ENCODE results near the gene CPA5.

Gene CPA5

GRCh38 chr7:130387628-130388403, 43.2 kb downstream of the CPA5 start:
- no peak overlapping the region for H3K27ac ChIP-seq
- H3K4me3 ChIP-seq = no peak overlapping the region

DNA sequence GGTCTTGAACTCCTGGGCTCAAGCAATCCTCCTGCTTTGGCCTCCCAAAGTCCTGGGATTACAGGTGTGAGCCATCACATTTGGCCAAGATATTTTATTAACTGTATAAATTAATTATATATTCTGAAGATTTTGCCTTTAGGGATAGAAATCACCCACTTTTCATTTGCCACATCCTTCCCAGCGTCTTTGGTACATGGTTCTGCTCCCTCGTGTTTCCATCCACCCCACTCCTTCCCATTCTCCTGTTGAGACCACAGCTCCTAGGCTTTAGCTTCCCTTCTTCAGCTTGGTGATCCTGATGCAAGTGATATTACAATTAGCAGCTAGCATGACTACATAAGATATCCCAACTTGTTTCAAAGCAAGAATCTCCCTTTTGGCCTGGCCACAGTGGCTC, 44.1 kb downstream of the CPA5 start:
- H3K27ac ChIP-seq = no peak overlapping the region
- no peak overlapping the region for H3K4me3 ChIP-seq

- no peak overlapping the region for H3K27ac ChIP-seq
Measured at GRCh38 chr7:130390486-130390885, 45.9 kb downstream of the CPA5 start.

GRCh38 chr7:130393101-130393561, 48.5 kb downstream of the CPA5 start:
- Histone ChIP-seq H3K4me3 (no peak overlapping the region), H3K27ac (peak overlapping the region in 1 of 21 experiments; percentile 24)

More at GRCh38 chr7:130390486-130390885, 45.9 kb downstream of the CPA5 start:
- H3K4me3 ChIP-seq = no peak overlapping the region

DNA sequence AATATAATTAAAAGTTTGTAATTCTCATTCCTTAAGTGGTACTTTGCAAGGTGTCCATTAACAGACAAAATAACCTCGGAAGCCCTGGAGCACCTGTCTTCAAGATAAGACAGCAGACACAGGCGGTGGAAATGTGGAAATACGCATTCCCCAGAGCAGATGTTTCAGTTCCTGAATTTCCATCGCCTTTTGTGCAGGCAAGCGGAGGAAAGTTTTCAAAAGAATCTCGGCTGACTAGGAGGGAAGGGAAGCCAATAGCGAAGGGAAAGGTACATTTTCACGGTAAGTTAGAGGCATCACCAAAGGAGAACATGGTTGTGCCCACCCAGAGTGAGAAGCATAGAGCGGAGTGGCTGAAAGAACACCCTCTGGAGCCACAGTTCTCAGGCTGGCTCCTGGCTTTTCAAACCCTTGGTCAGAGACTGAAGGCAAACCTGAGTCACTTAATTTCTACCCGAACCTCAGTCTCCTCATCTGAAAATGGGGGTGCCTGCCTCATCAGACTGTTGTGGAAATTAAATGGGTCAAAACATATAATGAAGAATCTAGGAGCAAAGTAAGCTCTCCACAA, 49.3 kb downstream of the CPA5 start:
- Histone ChIP-seq H3K27ac (peak overlapping the region in 2 of 21 experiments; percentile 24 to 38), H3K4me3 (no peak overlapping the region)

DNA sequence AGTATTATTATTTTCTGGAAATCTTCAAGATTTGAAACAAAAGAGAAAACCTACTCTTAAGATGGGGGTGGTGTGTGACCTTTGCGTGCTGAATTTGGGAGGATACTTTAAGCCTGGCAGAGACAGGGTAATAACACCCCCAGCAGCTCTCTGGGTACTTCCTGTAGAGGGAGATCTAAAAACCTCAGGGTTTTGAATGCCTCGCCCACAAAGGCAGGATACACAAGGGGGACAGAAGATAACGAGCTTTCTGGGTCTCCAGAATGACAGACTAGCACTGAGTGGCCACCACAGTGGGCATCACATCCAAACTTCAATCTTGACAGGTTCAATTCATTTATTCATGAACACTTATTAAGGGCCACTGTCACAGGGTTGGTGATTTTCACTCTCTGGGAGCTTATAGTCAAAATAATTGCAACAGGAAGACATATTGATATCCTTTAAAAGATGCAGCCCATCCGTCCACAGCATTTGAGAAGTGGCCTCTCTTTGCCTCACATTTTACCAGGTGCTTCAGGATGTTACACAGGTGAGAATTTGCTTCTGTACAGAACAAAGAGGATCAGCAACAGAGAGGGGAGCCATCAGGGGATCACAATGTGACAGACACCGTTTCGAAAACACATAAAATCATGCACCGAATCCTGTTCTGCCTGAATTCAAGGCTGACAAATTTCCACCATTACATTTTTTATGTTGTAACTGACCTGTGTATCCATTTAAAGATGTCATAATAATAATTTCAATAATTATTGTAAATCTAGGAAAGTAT, 50.0 kb downstream of the CPA5 start:
- Histone ChIP-seq H3K27ac (peak overlapping the region in 2 of 21 experiments; percentile 38 to 44), H3K4me3 (no peak overlapping the region)

- Histone ChIP-seq H3K27ac (no peak overlapping the region), H3K4me3 (no peak overlapping the region)
Measured at GRCh38 chr7:130395421-130395820, 50.8 kb downstream of the CPA5 start.

DNA sequence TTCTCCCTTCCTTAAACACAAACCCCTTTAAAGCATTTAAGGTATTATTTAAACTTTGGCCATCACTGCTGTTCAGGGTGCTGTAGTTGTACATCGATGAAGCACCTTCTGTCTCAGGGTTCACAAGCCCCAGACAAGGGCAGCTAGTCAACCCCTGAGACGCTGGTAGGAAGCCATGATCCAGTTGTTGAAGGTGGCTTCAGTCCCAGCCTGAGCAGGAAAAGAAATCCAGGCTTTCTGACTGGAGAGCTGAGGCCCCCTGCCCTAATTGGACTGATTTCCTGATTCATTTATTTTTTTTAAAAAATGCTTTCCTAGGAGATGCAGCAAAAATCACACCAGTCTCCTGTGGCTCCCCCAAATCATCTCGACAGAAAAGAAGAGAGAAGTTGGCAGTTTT, 51.5 kb downstream of the CPA5 start:
- no peak overlapping the region for H3K27ac ChIP-seq
- no peak overlapping the region for H3K4me3 ChIP-seq

GRCh38 chr7:130397051-130397757, 52.6 kb downstream of the CPA5 start:
- H3K27ac ChIP-seq = no peak overlapping the region
- no peak overlapping the region for H3K4me3 ChIP-seq

- no peak overlapping the region for H3K27ac ChIP-seq
- H3K4me3 ChIP-seq = no peak overlapping the region
Measured at GRCh38 chr7:130397758-130398073, 53.1 kb downstream of the CPA5 start.

DNA sequence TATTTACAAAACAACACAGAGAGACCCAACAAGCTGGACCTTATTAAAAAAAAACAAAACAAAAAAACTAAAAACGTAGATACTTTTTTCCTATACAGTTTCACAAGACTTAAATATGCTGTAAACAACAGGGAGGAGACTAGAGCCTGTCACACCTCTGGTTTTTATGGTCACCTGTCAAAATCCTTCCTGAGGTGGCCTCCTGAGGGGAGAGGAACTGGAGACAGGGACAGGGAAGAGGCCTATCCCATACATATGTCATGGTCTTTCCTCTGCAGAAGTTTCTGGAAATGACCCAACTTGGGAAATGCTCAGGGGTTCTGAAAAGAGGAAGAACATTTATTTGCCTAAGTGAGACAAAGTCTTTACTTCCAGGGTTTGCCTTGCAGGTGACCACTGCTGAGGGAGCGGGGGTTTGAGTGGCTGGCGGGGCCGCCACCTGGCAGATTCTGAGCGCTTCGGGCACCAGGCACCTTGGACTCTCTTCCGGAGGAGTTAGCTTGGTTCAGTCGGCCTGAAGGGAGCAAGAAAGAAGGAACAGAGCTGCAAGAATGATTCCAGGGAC, 54.0 kb downstream of the CPA5 start:
- Histone ChIP-seq H3K4me3 (no peak overlapping the region), H3K27ac (peak overlapping the region in 1 of 21 experiments; percentile 22)

DNA sequence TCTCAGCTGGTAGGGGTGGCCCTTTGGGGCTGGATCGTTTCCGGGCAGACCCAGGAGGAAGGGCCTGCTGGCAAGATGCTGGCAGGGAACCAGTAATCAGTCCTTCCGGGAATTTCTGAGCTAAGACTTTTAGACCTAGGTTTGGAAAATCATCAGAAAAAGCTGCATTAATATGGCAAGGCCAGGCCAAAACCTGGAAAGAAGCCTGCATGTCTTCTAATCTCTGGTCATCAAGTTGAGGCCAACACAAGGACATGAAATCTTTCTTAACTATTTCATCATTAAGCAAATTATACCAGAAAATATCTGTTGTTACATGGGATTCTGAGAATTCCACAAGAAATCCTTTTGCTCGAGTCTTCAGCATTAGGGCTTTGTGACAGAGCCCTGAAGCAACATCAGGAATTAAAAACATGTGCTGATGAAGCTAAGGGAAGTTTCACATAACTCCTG, 55.5 kb downstream of the CPA5 start:
- H3K27ac ChIP-seq = peak overlapping the region in 13 of 21 experiments; percentile 1 to 69 (median 38)
- H3K4me3 ChIP-seq = no peak overlapping the region

- peak overlapping the region in 3 of 21 experiments; percentile 61 to 67 (median 65) for H3K27ac ChIP-seq
- H3K4me3 ChIP-seq = no peak overlapping the region
Measured at GRCh38 chr7:130401101-130401500, 56.5 kb downstream of the CPA5 start.

DNA sequence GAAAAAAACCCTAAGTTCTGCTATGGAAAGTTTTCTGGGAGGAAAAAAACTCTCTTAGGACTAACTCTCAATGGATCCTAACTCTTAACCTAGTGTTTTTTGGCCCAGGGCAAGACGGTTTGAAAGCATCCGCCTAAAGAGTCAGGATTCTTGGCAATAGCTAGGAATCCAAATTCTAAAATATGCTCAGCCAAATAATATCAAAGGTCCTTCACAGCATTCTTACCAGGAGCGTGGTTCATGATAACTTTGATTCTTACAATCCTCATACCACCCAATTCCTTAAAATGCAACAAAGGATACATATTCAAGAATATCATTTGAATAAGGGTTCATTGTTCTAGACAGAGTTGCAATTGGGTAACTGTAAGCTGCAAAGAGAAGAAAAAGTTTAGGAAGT, 57.0 kb downstream of the CPA5 start:
- H3K4me3 ChIP-seq = no peak overlapping the region
- no peak overlapping the region for H3K27ac ChIP-seq

GRCh38 chr7:130405003-130405402, 60.4 kb downstream of the CPA5 start:
- Histone ChIP-seq H3K4me3 (no peak overlapping the region), H3K27ac (no peak overlapping the region)

- no peak overlapping the region for H3K4me3 ChIP-seq
Measured at GRCh38 chr7:130409067-130409711, 64.6 kb downstream of the CPA5 start.

GRCh38 chr7:130409712-130410072, 65.1 kb downstream of the CPA5 start:
- Histone ChIP-seq H3K27ac (no peak overlapping the region), H3K4me3 (no peak overlapping the region)

More at GRCh38 chr7:130409067-130409711, 64.6 kb downstream of the CPA5 start:
- no peak overlapping the region for H3K27ac ChIP-seq

GRCh38 chr7:130410868-130411541, 66.4 kb downstream of the CPA5 start:
- H3K27ac ChIP-seq = no peak overlapping the region

GRCh38 chr7:130413201-130413600, 68.6 kb downstream of the CPA5 start:
- no peak overlapping the region for H3K4me3 ChIP-seq
- no peak overlapping the region for H3K27ac ChIP-seq

More at GRCh38 chr7:130410868-130411541, 66.4 kb downstream of the CPA5 start:
- no peak overlapping the region for H3K4me3 ChIP-seq

Measured in skin epidermis (tissue), 12 donors.